HG02571 (cell line): ENCODE measurements around the gene PSMD9.
"Not testable (repeated sequence)": the region's sequence is repeated elsewhere in the genome, so short reads cannot be mapped to it uniquely, and the experiment has no call there.

Source experiments
- ATAC-seq: cut with Tn5 transposase; IDR thresholded peaks from one replicate; pipeline ENCODE4 v1.9.1; 2021; ENCODE audit warnings: mild to moderate bottlenecking, moderate library complexity; ENCODE audit not compliant: unreplicated experiment

The PSMD9 gene

GRCh38 chr12:121872546-121873215 lies 15.9 kb upstream of the PSMD9 start:
- no peak for ATAC-seq

- no peak for ATAC-seq
Measured at GRCh38 chr12:121873216-121873569, 15.4 kb upstream of the PSMD9 start.

- no peak for ATAC-seq
Measured at GRCh38 chr12:121874071-121874470, 14.5 kb upstream of the PSMD9 start.

- ATAC-seq, result no peak
Measured at GRCh38 chr12:121875582-121875981, 13.0 kb upstream of the PSMD9 start.

- not testable (repeated sequence) for ATAC-seq
Measured at GRCh38 chr12:121876080-121876447, 12.5 kb upstream of the PSMD9 start.

- no peak for ATAC-seq
Measured at GRCh38 chr12:121883315-121883660, 5.3 kb upstream of the PSMD9 start.

GRCh38 chr12:121885129-121885528 lies 3.5 kb upstream of the PSMD9 start:
- not testable (repeated sequence) for ATAC-seq

- no peak for ATAC-seq
Measured at GRCh38 chr12:121888083-121888477, 510 bp upstream of the PSMD9 start.

GRCh38 chr12:121889274-121889624 lies 659 bp downstream of the PSMD9 start:
- no peak for ATAC-seq

- ATAC-seq, result not testable (repeated sequence)
Measured at GRCh38 chr12:121889661-121890060, 1.1 kb downstream of the PSMD9 start.

GRCh38 chr12:121892673-121893561 lies 4.3 kb downstream of the PSMD9 start:
- no peak for ATAC-seq

- no peak for ATAC-seq
Measured at GRCh38 chr12:121893961-121894460, 5.4 kb downstream of the PSMD9 start.

GRCh38 chr12:121894633-121895032 lies 6.0 kb downstream of the PSMD9 start:
- ATAC-seq, result no peak

- no peak for ATAC-seq
Measured at GRCh38 chr12:121898287-121898686, 9.7 kb downstream of the PSMD9 start.

- no peak for ATAC-seq
Measured at GRCh38 chr12:121899590-121899989, 11.0 kb downstream of the PSMD9 start.

GRCh38 chr12:121903202-121903601 lies 14.6 kb downstream of the PSMD9 start:
- ATAC-seq, result no peak

- ATAC-seq, result no peak
Measured at GRCh38 chr12:121905746-121906145, 17.2 kb downstream of the PSMD9 start.

GRCh38 chr12:121908702-121909101 lies 20.1 kb downstream of the PSMD9 start:
- ATAC-seq, result no peak

GRCh38 chr12:121911824-121912585 lies 23.4 kb downstream of the PSMD9 start:
- no peak for ATAC-seq

- ATAC-seq, result no peak
Measured at GRCh38 chr12:121915841-121916321, 27.3 kb downstream of the PSMD9 start.

GRCh38 chr12:121916719-121917118 lies 28.1 kb downstream of the PSMD9 start:
- no peak for ATAC-seq
